Keratinocyte (primary cell): ENCODE measurements around the gene RTN4RL2. TPM values are rescaled to one million over a fixed set of nuclear protein-coding genes. Genes with fewer than 3 reads are reported as not detected.

Source experiments
- DNase-seq: peaks from one replicate; pipeline ENCODE4 v3.0.0-alpha.2; 2011; ENCODE audit warnings: low read depth, missing footprints, low spot score
- FAIRE-seq: peaks from 2 replicates; lab custom pipeline; 2011; peaks lifted over from hg19 to GRCh38; lab: Jason Lieb, UNC
- H2AFZ ChIP-seq: 2 replicates; pipeline ENCODE4 v1.6.0; 2012; ENCODE audit warnings: low read length, control low read depth, inconsistent platforms; ENCODE audit not compliant: control insufficient read depth
- H3K27ac ChIP-seq: 2 replicates; pipeline ENCODE4 v1.5.1; 2011; ENCODE audit warnings: low read length; ENCODE audit not compliant: control insufficient read depth, insufficient read depth
- H3K27me3 ChIP-seq: 3 replicates; pipeline ENCODE4 v1.6.0; 2011; ENCODE audit warnings: low read length; ENCODE audit not compliant: control insufficient read depth, insufficient read depth; ENCODE audit errors: extremely low read depth
- H3K36me3 ChIP-seq, 2 experiments: 2 replicates in 1 of 2; 3 replicates in 1 of 2; pipeline ENCODE4 v1.5.1; 2011; ENCODE audit warnings: low read length in 2 of 2, mild to moderate bottlenecking in 1 of 2; ENCODE audit not compliant: control insufficient read depth in 2 of 2, insufficient read depth in 2 of 2; ENCODE audit errors: extremely low read depth in 1 of 2
- H3K4me1 ChIP-seq: 3 replicates; pipeline ENCODE4 v1.5.1; 2011; ENCODE audit warnings: low read length; ENCODE audit not compliant: control insufficient read depth, insufficient read depth; ENCODE audit errors: extremely low read depth
- H3K4me2 ChIP-seq: 3 replicates; pipeline ENCODE4 v1.6.0; 2011; ENCODE audit warnings: low read depth, low read length; ENCODE audit not compliant: control insufficient read depth, insufficient read depth; ENCODE audit errors: extremely low read depth
- H3K4me3 ChIP-seq, 3 experiments: fragments of 200-600 bp in 1 of 3; sonication (generic) in 1 of 3; 2 replicates in 2 of 3; 3 replicates in 1 of 3; pipeline ENCODE4 v1.5.1; 2011 to 2016; ENCODE audit warnings: low read length in 3 of 3, mild to moderate bottlenecking in 3 of 3, control low read depth in 2 of 3, inconsistent platforms in 1 of 3, low read depth in 1 of 3, mixed read lengths in 1 of 3, mixed run types in 1 of 3, moderate library complexity in 1 of 3; ENCODE audit not compliant: control insufficient read depth in 2 of 3, insufficient read depth in 2 of 3; ENCODE audit errors: extremely low read depth in 1 of 3
- H3K79me2 ChIP-seq: 2 replicates; pipeline ENCODE4 v1.6.0; 2012; ENCODE audit warnings: low read length; ENCODE audit not compliant: control insufficient read depth, insufficient read depth
- H3K9ac ChIP-seq: 3 replicates; pipeline ENCODE4 v1.6.0; 2011; ENCODE audit warnings: low read length; ENCODE audit not compliant: control insufficient read depth, insufficient read depth; ENCODE audit errors: extremely low read depth
- H3K9me1 ChIP-seq: 3 replicates; pipeline ENCODE4 v1.6.0; 2011; ENCODE audit warnings: low read length; ENCODE audit not compliant: control insufficient read depth, insufficient read depth; ENCODE audit errors: extremely low read depth
- H3K9me3 ChIP-seq: 2 replicates; pipeline ENCODE4 v1.5.1; 2012; ENCODE audit warnings: low read depth, low read length; ENCODE audit not compliant: control insufficient read depth
- H4K20me1 ChIP-seq: 3 replicates; pipeline ENCODE4 v1.6.0; 2011; ENCODE audit warnings: low read length; ENCODE audit not compliant: control insufficient read depth, insufficient read depth; ENCODE audit errors: extremely low read depth
- CTCF ChIP-seq, 3 experiments: IDR thresholded peaks in 1 of 3; conservative IDR thresholded peaks in 1 of 3; optimal IDR thresholded peaks in 1 of 3; 2 replicates in 2 of 3; 3 replicates in 1 of 3; pipeline versions ENCODE3 to v1.5.1; 2011; ENCODE audit warnings: low read length in 3 of 3, mild to moderate bottlenecking in 3 of 3, moderate library complexity in 2 of 3, control low read depth in 1 of 3, inconsistent platforms in 1 of 3; ENCODE audit not compliant: insufficient read depth in 2 of 3; ENCODE audit errors: extremely low read depth in 1 of 3
- EZH2 ChIP-seq: IDR thresholded peaks from one replicate; pipeline ENCODE4 v1.6.1; 2012; ENCODE audit warnings: inconsistent platforms, mild to moderate bottlenecking, low read length, moderate library complexity
- dilution Hi-C: fragments of 300-500 bp; cut with MboI; formaldehyde crosslinking; loops from one replicate; pipeline ENCODE4 v1.7.0; 2020; ENCODE audit warnings: low sequenced_read_pairs; ENCODE audit not compliant: extremely low pct_ligation_motif_present
- polyA plus RNA-seq, 5 experiments: library from polyadenylated mRNA; depleted of rRNA in 3 of 5; stranded (reverse) in 3 of 5; stranded (forward) in 1 of 5; unstranded in 1 of 5; fragments of >200 nt; gene quantifications; 1 replicate in 1 of 5; 2 replicates in 3 of 5; 3 replicates in 1 of 5; pipeline versions ENCODE4 v1.2.1 to v1.2.3, GENCODE V29; 2011 to 2012; ENCODE audit warnings: missing spikeins in 2 of 5, low read depth in 1 of 5, low replicate concordance in 1 of 5

The RTN4RL2 gene
- polyA plus RNA-seq, 1 donor (not counting 4 experiments of a cell fraction or from before 2014, with no cell fraction given) = 0.03 TPM

- H3K27me3 ChIP-seq = no peaks in the 10 kb centered on the region
- no peak for TF ChIP-seq EZH2
- TF ChIP-seq CTCF (optimal IDR thresholded peaks at IDR 0.05 in 1 of 3, IDR thresholded peaks at IDR 0.05 in 1 of 3, conservative IDR thresholded peaks at IDR 0.05 in 1 of 3; ENCODE audit: extremely low read depth in 1 of 3, insufficient read depth in 2 of 3, low read length in 3 of 3) = no peak
- H3K4me3 ChIP-seq = no peak overlapping the region
- H3K9me3 ChIP-seq = no peaks in the 10 kb centered on the region
- FAIRE-seq (no peak), DNase-seq (no peak)
- dilution Hi-C loops = no loop called here
- H4K20me1 ChIP-seq = no peaks in the 10 kb centered on the region
- no peak overlapping the region for H3K27ac ChIP-seq
- no peak overlapping the region for H2AFZ ChIP-seq
- H3K4me1 ChIP-seq = peaks cover 13% of the 10 kb centered on the region
- H3K9ac ChIP-seq = no peak overlapping the region
- no peaks in the 10 kb centered on the region for H3K9me1 ChIP-seq
- no peaks in the 10 kb centered on the region for H3K36me3 ChIP-seq
- no peak overlapping the region for H3K4me2 ChIP-seq
- H3K79me2 ChIP-seq = no peaks in the 10 kb centered on the region
These were observed 35.9 kb downstream of the RTN4RL2 start for GRCh38 chr11:57496109-57496820.

GRCh38 chr11:57497303-57498247 is 37.2 kb downstream of the RTN4RL2 start:
- peaks cover 13% of the 10 kb centered on the region for H3K4me1 ChIP-seq
- dilution Hi-C loops = no loop called here
- no peak overlapping the region for H3K4me2 ChIP-seq
- H3K9ac ChIP-seq = no peak overlapping the region
- H3K4me3 ChIP-seq = no peak overlapping the region
- H3K79me2 ChIP-seq = no peaks in the 10 kb centered on the region
- H3K27ac ChIP-seq = no peak overlapping the region
- no peaks in the 10 kb centered on the region for H3K9me1 ChIP-seq
- no peak for DNase-seq
- no peaks in the 10 kb centered on the region for H4K20me1 ChIP-seq
- no peaks in the 10 kb centered on the region for H3K36me3 ChIP-seq
- no peaks in the 10 kb centered on the region for H3K9me3 ChIP-seq
- TF ChIP-seq CTCF (optimal IDR thresholded peaks at IDR 0.05 in 1 of 3, IDR thresholded peaks at IDR 0.05 in 1 of 3, conservative IDR thresholded peaks at IDR 0.05 in 1 of 3; ENCODE audit: extremely low read depth in 1 of 3, insufficient read depth in 2 of 3, low read length in 3 of 3) (no peak), EZH2 (no peak)
- H3K27me3 ChIP-seq = no peaks in the 10 kb centered on the region
- no peak overlapping the region for H2AFZ ChIP-seq
- no peak for FAIRE-seq
